K562 (cell line): ENCODE data around the gene TMEM129. TPM values are rescaled to one million over a fixed set of nuclear protein-coding genes. Genes with fewer than 3 reads are reported as not detected.

Experiments
- ARID1B ChIP-seq: fragments of 450-650 bp; IDR thresholded peaks from 2 replicates; pipeline ENCODE4 v1.6.1; 2016; ENCODE audit warnings: antibody characterized with exemption, mild to moderate bottlenecking, inconsistent platforms
- BCL6 ChIP-seq: fragments of 250-450 bp; sonication (Bioruptor Pico); IDR thresholded peaks from 2 replicates; pipeline ENCODE4 v1.4.0; 2020
- CBX1 ChIP-seq: sonication (generic); IDR thresholded peaks from 2 replicates; pipeline ENCODE4 v1.6.1; 2016; ENCODE audit warnings: antibody characterized with exemption, low read depth, mild to moderate bottlenecking
- HOMEZ ChIP-seq: fragments of 250-450 bp; sonication (Bioruptor Pico); IDR thresholded peaks from 2 replicates; pipeline ENCODE4 v1.4.0; 2020; ENCODE audit warnings: mild to moderate bottlenecking, moderate library complexity
- ILK ChIP-seq: fragments of 450-650 bp; IDR thresholded peaks from 2 replicates; pipeline ENCODE4 v1.6.1; 2016; ENCODE audit warnings: missing genetic modification characterization, low read depth, mild to moderate bottlenecking, missing compliant biosample characterization, moderate library complexity, borderline replicate concordance
- SAP30 ChIP-seq: fragments of 200-600 bp; sonication (generic); IDR thresholded peaks from 2 replicates; pipeline ENCODE4 v1.6.1; 2012; ENCODE audit warnings: borderline replicate concordance, low read depth, mild to moderate bottlenecking, moderate library complexity, low read length, control low read depth, inconsistent platforms; ENCODE audit not compliant: insufficient read depth, poor library complexity, severe bottlenecking
- SP1 ChIP-seq: sonication (generic); formaldehyde crosslinking; IDR thresholded peaks from 2 replicates; pipeline ENCODE4 v1.8.1; 2022; ENCODE audit warnings: mild to moderate bottlenecking, missing genetic modification reagents
- TAF9B ChIP-seq: fragments of 450-650 bp; IDR thresholded peaks from 2 replicates; pipeline ENCODE4 v1.6.1; 2018; ENCODE audit warnings: mild to moderate bottlenecking; ENCODE audit not compliant: partially characterized antibody
- UBTF ChIP-seq, 2 experiments: IDR thresholded peaks; 2 replicates each; pipeline ENCODE4 v1.6.1; 2012; ENCODE audit warnings: improper control_type of control experiment in 2 of 2, low read depth in 2 of 2, low read length in 2 of 2, borderline replicate concordance in 1 of 2
- ZBTB7A ChIP-seq: IDR thresholded peaks from 2 replicates; pipeline ENCODE4 v1.6.1; 2011; ENCODE audit warnings: low read depth, mild to moderate bottlenecking, low read length, moderate library complexity, borderline replicate concordance; ENCODE audit not compliant: control insufficient read depth
- ZC3H4 ChIP-seq: sonication (generic); formaldehyde crosslinking; IDR thresholded peaks from 2 replicates; pipeline ENCODE4 v1.9.0; 2021; ENCODE audit warnings: missing genetic modification reagents, borderline replicate concordance
- ZNF431 ChIP-seq: sonication (generic); formaldehyde crosslinking; IDR thresholded peaks from 2 replicates; pipeline ENCODE4 v1.8.0; 2022; ENCODE audit warnings: mild to moderate bottlenecking, missing genetic modification reagents
- ZNF583 ChIP-seq: fragments of 250-450 bp; sonication (Bioruptor Pico); IDR thresholded peaks from 2 replicates; pipeline ENCODE4 v1.4.0; 2020
- ZNF699 ChIP-seq: fragments of 250-450 bp; sonication (Bioruptor Pico); IDR thresholded peaks from 2 replicates; pipeline ENCODE4 v1.8.0; 2021; ENCODE audit warnings: mild to moderate bottlenecking, moderate library complexity; ENCODE audit not compliant: insufficient replicate concordance
- ZNF778 ChIP-seq: fragments of 450-650 bp; formaldehyde crosslinking; IDR thresholded peaks from 2 replicates; pipeline ENCODE4 v1.4.0; 2020; ENCODE audit warnings: mild to moderate bottlenecking, moderate library complexity
- polyA plus RNA-seq, 8 experiments: library from polyadenylated mRNA; depleted of rRNA in 4 of 8; stranded (reverse) in 5 of 8; unstranded in 3 of 8; fragments of >200 nt; fragmentation: Nextera tagmentation in 2 of 8; fragmentation: Illumina TruSeq in 1 of 8; extraction: Ambion mirVana in 2 of 8; extraction: Trizol in 1 of 8; gene quantifications; 2 replicates each; pipeline versions ENCODE4 v1.2.1 to v1.2.3, GENCODE V29; 2011 to 2014; ENCODE audit warnings: inconsistent platforms in 1 of 8, missing spikeins in 1 of 8
- total RNA-seq, 7 experiments: library from RNA; depleted of rRNA in 6 of 7; stranded (reverse); fragments of >200 nt in 6 of 7; fragmentation: Illumina TruSeq in 2 of 7; extraction: Trizol in 2 of 7; gene quantifications; 2 replicates each; pipeline versions ENCODE4 v1.2.1 to v1.2.3, GENCODE V29; 2011 to 2021; ENCODE audit warnings: low replicate concordance in 1 of 7
- TF ChIP-seq, protein P1 (sequence below): fragments of 450-650 bp; IDR thresholded peaks from 2 replicates; pipeline ENCODE4 v1.6.1; 2018; ENCODE audit not compliant: partially characterized antibody
- TF ChIP-seq, protein P2 (sequence below): fragments of 450-650 bp; IDR thresholded peaks from 2 replicates; pipeline ENCODE4 v1.6.1; 2014; ENCODE audit warnings: low read depth, mild to moderate bottlenecking, moderate library complexity, borderline replicate concordance

Gene TMEM129
- total and polyA plus RNA-seq, 9 of the 15 experiments (the other 6 are each of a cell fraction or from before 2014, with no cell fraction given) = 0.34 to 47.2 (median 18.8) TPM

DNA sequence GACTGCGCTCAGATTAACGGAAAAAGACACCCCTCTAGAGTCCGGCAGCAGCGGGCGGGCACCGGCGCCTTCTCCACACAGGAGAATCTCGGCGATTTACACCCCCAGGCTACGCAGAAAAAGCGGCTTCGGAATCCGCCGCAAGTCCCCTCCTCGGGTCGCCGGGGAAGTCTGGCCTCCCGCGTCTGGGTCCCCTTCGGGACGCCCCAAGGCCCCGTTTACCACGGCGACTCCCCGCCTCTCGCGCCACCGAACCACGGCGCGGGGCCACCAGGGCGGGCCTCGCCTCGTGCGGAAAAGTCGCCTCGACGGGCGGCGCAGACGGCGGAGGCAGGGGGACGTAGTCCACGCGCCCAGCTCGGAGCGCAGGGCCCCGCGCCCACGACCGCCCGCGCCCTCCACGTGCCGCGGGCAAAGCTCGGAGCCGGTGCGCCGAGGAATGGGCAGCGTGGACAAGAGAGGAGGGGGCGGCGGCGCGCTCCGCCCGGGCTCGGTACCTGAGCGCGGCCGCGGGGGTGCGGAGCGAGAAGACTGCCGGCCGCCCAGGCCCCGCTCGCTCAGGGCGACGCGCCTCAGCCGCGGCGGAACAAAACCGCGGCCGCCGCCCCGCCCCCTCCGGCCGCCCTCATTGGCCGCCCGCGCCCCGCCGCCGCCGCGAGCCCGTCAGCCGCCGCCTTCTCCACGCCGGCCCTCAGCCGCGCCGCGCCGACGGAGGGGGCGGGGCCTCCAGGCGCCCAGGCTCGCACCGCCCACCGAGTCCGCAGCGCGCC, 37.2 kb downstream of the TMEM129 start, which contains the start of gene FAM53A (continued):
- TF ChIP-seq HOMEZ = no peak
- no peak for TF ChIP-seq ARID1B
- TF ChIP-seq ZNF583 (CRISPR knock-in tag) = 0 out of 2 replicates have a peak, but pooled peaks have one; percentile 18
- TF ChIP-seq UBTF (IDR thresholded peaks at IDR 0.05; ENCODE audit: borderline replicate concordance in 1 of 2, low read depth in 2 of 2, low read length in 2 of 2) = peak in 1 of 2 experiments; percentile 43; a peak in 1 of 4 replicates
- TF ChIP-seq ZC3H4 (CRISPR knock-in tag) = peak; percentile 53; the same call in 1 of the 2 replicates
- TF ChIP-seq, protein P1, sequence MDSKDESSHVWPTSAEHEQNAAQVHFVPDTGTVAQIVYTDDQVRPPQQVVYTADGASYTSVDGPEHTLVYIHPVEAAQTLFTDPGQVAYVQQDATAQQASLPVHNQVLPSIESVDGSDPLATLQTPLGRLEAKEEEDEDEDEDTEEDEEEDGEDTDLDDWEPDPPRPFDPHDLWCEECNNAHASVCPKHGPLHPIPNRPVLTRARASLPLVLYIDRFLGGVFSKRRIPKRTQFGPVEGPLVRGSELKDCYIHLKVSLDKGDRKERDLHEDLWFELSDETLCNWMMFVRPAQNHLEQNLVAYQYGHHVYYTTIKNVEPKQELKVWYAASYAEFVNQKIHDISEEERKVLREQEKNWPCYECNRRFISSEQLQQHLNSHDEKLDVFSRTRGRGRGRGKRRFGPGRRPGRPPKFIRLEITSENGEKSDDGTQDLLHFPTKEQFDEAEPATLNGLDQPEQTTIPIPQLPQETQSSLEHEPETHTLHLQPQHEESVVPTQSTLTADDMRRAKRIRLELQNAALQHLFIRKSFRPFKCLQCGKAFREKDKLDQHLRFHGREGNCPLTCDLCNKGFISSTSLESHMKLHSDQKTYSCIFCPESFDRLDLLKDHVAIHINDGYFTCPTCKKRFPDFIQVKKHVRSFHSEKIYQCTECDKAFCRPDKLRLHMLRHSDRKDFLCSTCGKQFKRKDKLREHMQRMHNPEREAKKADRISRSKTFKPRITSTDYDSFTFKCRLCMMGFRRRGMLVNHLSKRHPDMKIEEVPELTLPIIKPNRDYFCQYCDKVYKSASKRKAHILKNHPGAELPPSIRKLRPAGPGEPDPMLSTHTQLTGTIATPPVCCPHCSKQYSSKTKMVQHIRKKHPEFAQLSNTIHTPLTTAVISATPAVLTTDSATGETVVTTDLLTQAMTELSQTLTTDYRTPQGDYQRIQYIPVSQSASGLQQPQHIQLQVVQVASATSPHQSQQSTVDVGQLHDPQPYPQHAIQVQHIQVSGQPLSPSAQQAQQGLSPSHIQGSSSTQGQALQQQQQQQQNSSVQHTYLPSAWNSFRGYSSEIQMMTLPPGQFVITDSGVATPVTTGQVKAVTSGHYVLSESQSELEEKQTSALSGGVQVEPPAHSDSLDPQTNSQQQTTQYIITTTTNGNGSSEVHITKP = no peak
- no peak for TF ChIP-seq BCL6
- no peak for TF ChIP-seq ILK (tag)
- TF ChIP-seq SP1 = no peak; the same call in 1 of the 2 replicates
- no peak for TF ChIP-seq TAF9B
- TF ChIP-seq CBX1 = no peak; the same call in 1 of the 2 replicates
- TF ChIP-seq ZNF778 (CRISPR knock-in tag) = no peak
- TF ChIP-seq ZBTB7A = peak; percentile 29; the same call in 1 of the 2 replicates
- no peak for TF ChIP-seq ZNF699 (CRISPR knock-in tag)
- TF ChIP-seq ZNF431 (CRISPR knock-in tag) = peak; percentile 85; the same call in 1 of the 2 replicates
- TF ChIP-seq, protein P2, sequence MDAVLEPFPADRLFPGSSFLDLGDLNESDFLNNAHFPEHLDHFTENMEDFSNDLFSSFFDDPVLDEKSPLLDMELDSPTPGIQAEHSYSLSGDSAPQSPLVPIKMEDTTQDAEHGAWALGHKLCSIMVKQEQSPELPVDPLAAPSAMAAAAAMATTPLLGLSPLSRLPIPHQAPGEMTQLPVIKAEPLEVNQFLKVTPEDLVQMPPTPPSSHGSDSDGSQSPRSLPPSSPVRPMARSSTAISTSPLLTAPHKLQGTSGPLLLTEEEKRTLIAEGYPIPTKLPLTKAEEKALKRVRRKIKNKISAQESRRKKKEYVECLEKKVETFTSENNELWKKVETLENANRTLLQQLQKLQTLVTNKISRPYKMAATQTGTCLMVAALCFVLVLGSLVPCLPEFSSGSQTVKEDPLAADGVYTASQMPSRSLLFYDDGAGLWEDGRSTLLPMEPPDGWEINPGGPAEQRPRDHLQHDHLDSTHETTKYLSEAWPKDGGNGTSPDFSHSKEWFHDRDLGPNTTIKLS = peak; percentile 76; the same call in 1 of the 2 replicates
- no peak for TF ChIP-seq SAP30
